HUDEP-2 (cell line): ENCODE data around the gene KLHL12.

Source experiments
- DNase-seq, 76 experiments: peaks; one replicate each; lab custom pipeline; 2025; ENCODE audit not compliant: unreplicated experiment in 76 of 76; lab: John Stamatoyannopoulos, UW

Gene KLHL12

DNA sequence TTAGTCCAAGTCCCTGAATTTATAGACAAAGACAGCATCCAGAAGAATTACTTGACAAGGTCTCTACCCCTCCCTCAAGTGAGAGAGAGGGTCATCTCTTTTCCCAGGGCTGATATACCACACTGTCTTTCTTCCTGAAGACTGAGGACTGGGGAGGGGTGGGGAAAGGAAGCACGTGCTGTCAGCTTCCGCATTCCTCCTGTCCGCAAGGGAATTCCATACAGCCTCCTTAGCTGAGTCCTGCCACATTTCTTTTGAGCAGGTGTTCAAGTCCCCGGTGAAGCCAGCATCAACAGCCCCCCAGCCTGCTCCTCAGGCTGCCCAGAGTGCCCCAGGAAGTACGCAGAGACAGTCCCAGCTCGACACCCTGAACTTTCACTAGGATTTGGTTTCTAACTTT is 82.1 kb downstream of the KLHL12 start:
- DNase-seq, result no peak

DNA sequence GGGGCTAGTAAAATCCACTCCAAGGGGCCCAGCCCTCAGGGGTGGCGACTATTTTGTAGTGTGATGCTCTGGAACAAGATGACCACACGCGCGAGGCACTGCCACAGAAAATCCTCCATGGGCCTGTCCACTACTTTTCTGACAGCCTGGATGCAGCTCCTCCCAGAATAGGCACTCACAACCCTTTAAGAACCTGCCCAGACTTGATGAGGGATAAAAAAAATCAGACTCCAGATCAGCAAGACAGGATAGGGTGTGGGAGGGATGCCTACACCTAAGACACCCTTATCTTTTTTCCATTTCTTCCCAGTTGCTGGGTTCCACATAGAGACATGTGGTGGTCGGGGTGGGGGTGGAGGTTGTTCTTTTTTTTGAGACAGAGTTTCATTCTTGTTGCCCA is 82.8 kb downstream of the KLHL12 start:
- DNase-seq, result no peak

DNA sequence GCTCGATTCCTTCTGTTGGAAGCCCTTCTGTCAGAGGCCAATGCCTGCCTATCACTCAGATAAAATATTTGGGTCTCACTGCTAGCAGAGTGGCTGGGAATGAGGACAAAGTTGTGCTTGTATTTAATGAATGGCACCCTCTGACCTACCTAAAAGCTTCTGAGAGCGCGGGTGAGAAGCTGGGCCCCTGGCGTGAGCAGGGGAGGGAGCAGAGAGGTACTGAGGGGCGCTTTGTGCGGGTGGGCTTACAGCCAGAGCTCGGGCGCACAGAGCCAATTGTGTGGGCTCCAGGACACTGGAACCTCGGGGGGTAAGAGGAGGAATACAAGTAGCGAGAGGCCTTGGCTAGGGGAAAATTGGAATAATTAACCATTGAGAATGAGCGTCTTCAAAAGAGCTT is 84.0 kb downstream of the KLHL12 start:
- no peak for DNase-seq
